ENCODE results near the gene SSU72.

DNA sequence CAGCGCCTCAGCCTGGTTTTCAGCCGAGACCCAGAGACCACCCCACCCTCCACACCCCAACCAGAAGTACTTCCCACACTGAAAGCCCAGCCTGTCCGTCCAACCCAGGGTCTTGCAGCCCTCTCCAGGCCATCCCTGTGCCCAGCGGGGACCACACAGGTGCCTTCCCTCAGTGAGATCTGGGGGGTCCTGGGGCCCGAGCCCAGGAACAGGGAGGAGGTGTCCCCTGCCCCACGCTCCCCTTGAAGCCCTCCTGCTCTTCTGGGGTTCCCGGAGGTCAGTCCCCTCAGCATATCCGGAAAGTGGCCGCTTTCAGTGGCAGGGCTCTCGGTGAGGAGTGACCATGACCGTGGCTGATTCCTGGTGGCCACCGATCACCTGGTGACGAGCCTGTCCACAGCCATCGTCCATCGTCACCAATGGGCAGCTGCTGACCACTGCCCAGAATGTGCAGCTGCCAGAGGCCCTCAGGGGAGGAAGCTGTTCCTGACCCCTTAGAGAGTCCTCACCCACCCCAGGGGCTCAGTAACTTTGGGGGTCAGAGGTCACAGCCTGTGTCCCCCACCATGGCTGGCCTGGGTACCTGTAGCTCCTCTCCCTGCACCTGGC, 37.6 kb downstream of the SSU72 start:
- no peak for TF ChIP-seq CTCF (IDR thresholded peaks at IDR 0.05)
- no peak for TF ChIP-seq RFX5 (IDR thresholded peaks at IDR 0.05; ENCODE audit: low read length)
- TF ChIP-seq EP300 (IDR thresholded peaks at IDR 0.05; ENCODE audit: borderline replicate concordance in 1 of 2, low read depth in 1 of 2, low read length in 1 of 2), result no peak
- no peak for TF ChIP-seq EZH2phosphoT487 (IDR thresholded peaks at IDR 0.05; ENCODE audit: borderline replicate concordance, low read depth)
- TF ChIP-seq FOXJ3 (CRISPR knock-in tag; IDR thresholded peaks at IDR 0.05), result no peak
- TF ChIP-seq CHD2 (IDR thresholded peaks at IDR 0.05; ENCODE audit: low read length, partially characterized antibody), result no peak
- no peak for TF ChIP-seq REST (IDR thresholded peaks at IDR 0.05; ENCODE audit: low read depth, low read length)

All from SK-N-SH (cell line).